H9 (cell line): ENCODE measurements around the gene AGPAT1. TPM values are rescaled to one million over a fixed set of nuclear protein-coding genes. Genes with fewer than 3 reads are reported as not detected.
"Not testable (repeated sequence)": the region's sequence is repeated elsewhere in the genome, so short reads cannot be mapped to it uniquely, and the experiment has no call there.

Source experiments
- DNase-seq: peaks from one replicate; pipeline ENCODE4 v3.0.0-alpha.2; 2017
- H2AFZ ChIP-seq: one replicate; pipeline ENCODE4 v1.6.1; 2013; ENCODE audit warnings: mild to moderate bottlenecking, low read length, control low read depth, moderate library complexity
- H2AK5ac ChIP-seq: 2 replicates; pipeline ENCODE4 v1.6.1; 2013; ENCODE audit warnings: low read length, control low read depth, mixed read lengths; ENCODE audit not compliant: insufficient read length
- H2BK120ac ChIP-seq: one replicate; pipeline ENCODE4 v1.6.1; 2013; ENCODE audit warnings: low read depth, mild to moderate bottlenecking, low read length, control low read depth, inconsistent platforms; ENCODE audit not compliant: poor library complexity, severe bottlenecking
- H2BK12ac ChIP-seq: 2 replicates; pipeline ENCODE4 v1.6.1; 2013; ENCODE audit warnings: low read length, control low read depth, mixed read lengths, low read depth; ENCODE audit not compliant: insufficient read length
- H2BK15ac ChIP-seq: 2 replicates; pipeline ENCODE4 v1.6.1; 2013; ENCODE audit warnings: low read depth, low read length, control low read depth
- H2BK20ac ChIP-seq: one replicate; pipeline ENCODE4 v1.6.1; 2013; ENCODE audit warnings: low read depth, mild to moderate bottlenecking, low read length, control low read depth, inconsistent platforms; ENCODE audit not compliant: poor library complexity, severe bottlenecking
- H2BK5ac ChIP-seq: 2 replicates; pipeline ENCODE4 v1.6.1; 2013; ENCODE audit warnings: low read length, control low read depth, mixed read lengths; ENCODE audit not compliant: insufficient read length
- H3K14ac ChIP-seq: 2 replicates; pipeline ENCODE4 v1.6.1; 2013; ENCODE audit warnings: low read length, control low read depth; ENCODE audit not compliant: insufficient read depth
- H3K18ac ChIP-seq: 2 replicates; pipeline ENCODE4 v1.6.1; 2013; ENCODE audit warnings: low read depth, mild to moderate bottlenecking, mixed read lengths, low read length, control low read depth; ENCODE audit not compliant: insufficient read length
- H3K23ac ChIP-seq: 2 replicates; pipeline ENCODE4 v1.6.1; 2013; ENCODE audit warnings: low read length, control low read depth, mixed read lengths, low read depth; ENCODE audit not compliant: insufficient read length
- H3K23me2 ChIP-seq: 2 replicates; pipeline ENCODE4 v1.6.1; 2013; ENCODE audit warnings: low read depth, mild to moderate bottlenecking, mixed read lengths, low read length, control low read depth; ENCODE audit not compliant: insufficient read length, poor library complexity, severe bottlenecking
- H3K27ac ChIP-seq: 2 replicates; pipeline ENCODE4 v1.5.1; 2013; ENCODE audit warnings: low read length, control low read depth, mixed read lengths, low read depth; ENCODE audit not compliant: insufficient read length
- H3K27me3 ChIP-seq: 2 replicates; pipeline ENCODE4 v1.6.1; 2013; ENCODE audit warnings: low read length, control low read depth, inconsistent platforms; ENCODE audit not compliant: insufficient read depth
- H3K4ac ChIP-seq: 2 replicates; pipeline ENCODE4 v1.6.1; 2013; ENCODE audit warnings: low read depth, mild to moderate bottlenecking, control low read depth, inconsistent platforms, low read length, moderate library complexity
- H3K4me1 ChIP-seq: 2 replicates; pipeline ENCODE4 v1.6.1; 2013; ENCODE audit warnings: low read length, control low read depth, inconsistent platforms; ENCODE audit not compliant: insufficient read depth
- H3K4me2 ChIP-seq: 2 replicates; pipeline ENCODE4 v1.6.1; 2013; ENCODE audit warnings: low read length, control low read depth, mixed read lengths; ENCODE audit not compliant: insufficient read length, insufficient read depth
- H3K56ac ChIP-seq: 2 replicates; pipeline ENCODE4 v1.6.1; 2013; ENCODE audit warnings: low read depth, mild to moderate bottlenecking, mixed read lengths, low read length, control low read depth; ENCODE audit not compliant: insufficient read length
- H3K79me1 ChIP-seq: 2 replicates; pipeline ENCODE4 v1.6.1; 2013; ENCODE audit warnings: low read depth, mild to moderate bottlenecking, moderate library complexity, low read length, control low read depth, inconsistent platforms; ENCODE audit not compliant: insufficient read depth, poor library complexity, severe bottlenecking
- H3K79me2 ChIP-seq: 2 replicates; pipeline ENCODE4 v1.6.1; 2013; ENCODE audit warnings: low read length, control low read depth, inconsistent platforms; ENCODE audit not compliant: insufficient read depth
- H3K9ac ChIP-seq: 2 replicates; pipeline ENCODE4 v1.6.1; 2013; ENCODE audit warnings: low read length, control low read depth, mixed read lengths; ENCODE audit not compliant: insufficient read length; ENCODE audit errors: extremely low read depth
- H3K9me3 ChIP-seq: one replicate; pipeline ENCODE4 v1.6.1; 2013; ENCODE audit warnings: low read depth, low read length, inconsistent platforms; ENCODE audit not compliant: control insufficient read depth
- H3T11ph ChIP-seq: one replicate; pipeline ENCODE4 v1.6.1; 2013; ENCODE audit warnings: mild to moderate bottlenecking, low read length, control low read depth, inconsistent platforms
- H4K20me1 ChIP-seq: one replicate; pipeline ENCODE4 v1.6.1; 2013; ENCODE audit not compliant: control insufficient read depth, insufficient read length, insufficient read depth
- H4K5ac ChIP-seq: 2 replicates; pipeline ENCODE4 v1.6.1; 2013; ENCODE audit warnings: low read depth, mild to moderate bottlenecking, mixed read lengths, low read length, control low read depth; ENCODE audit not compliant: insufficient read length
- H4K8ac ChIP-seq: replicated peaks from 2 replicates; pipeline ENCODE4 v1.6.1; 2013; ENCODE audit warnings: low read length, control low read depth, mixed read lengths, low read depth; ENCODE audit not compliant: insufficient read length
- H4K91ac ChIP-seq: 2 replicates; pipeline ENCODE4 v1.6.1; 2013; ENCODE audit warnings: low read depth, mild to moderate bottlenecking, moderate library complexity, mixed read lengths, low read length, control low read depth; ENCODE audit not compliant: insufficient read length
- H3K27ac Mint-ChIP-seq, 3 experiments: 2 replicates in 2 of 3; 3 replicates in 1 of 3; pipeline ENCODE4 v1.8.0; 2020 to 2021; ENCODE audit warnings: mixed read lengths in 3 of 3, mild to moderate bottlenecking in 1 of 3, moderate library complexity in 1 of 3
- H3K27me3 Mint-ChIP-seq: 2 replicates; pipeline ENCODE4 v1.8.0; 2021; ENCODE audit warnings: low read depth, mild to moderate bottlenecking, moderate library complexity, mixed read lengths
- H3K36me3 Mint-ChIP-seq, 3 experiments: 2 replicates in 2 of 3; 3 replicates in 1 of 3; pipeline ENCODE4 v1.8.0; 2020 to 2021; ENCODE audit warnings: low read depth in 3 of 3, mixed read lengths in 3 of 3; ENCODE audit not compliant: insufficient read depth in 1 of 3
- H3K4me1 Mint-ChIP-seq, 2 experiments: 2 replicates each; pipeline ENCODE4 v1.8.0; 2020; ENCODE audit warnings: mixed read lengths in 2 of 2
- H3K4me3 Mint-ChIP-seq, 2 experiments: 2 replicates in 1 of 2; 3 replicates in 1 of 2; pipeline ENCODE4 v1.8.0; 2020 to 2021; ENCODE audit warnings: mild to moderate bottlenecking in 2 of 2, mixed read lengths in 2 of 2, moderate library complexity in 1 of 2
- H3K9me3 Mint-ChIP-seq, 2 experiments: 2 replicates in 1 of 2; 3 replicates in 1 of 2; pipeline ENCODE4 v1.8.0; 2020; ENCODE audit warnings: mild to moderate bottlenecking in 2 of 2, mixed read lengths in 2 of 2, moderate library complexity in 1 of 2
- WGBS: extraction: QIAGEN DNeasy Blood & Tissue Kit; methylation state at CpG from one replicate; pipeline ENCODE4 v1.1.7; 2013; ENCODE audit warnings: missing lambda C conversion rate, low lambda C conversion rate, mixed read lengths; ENCODE audit not compliant: insufficient read length; ENCODE audit errors: extremely low coverage; 5-methylcytosine and 5-hydroxymethylcytosine counted together
- total RNA-seq: library from RNA; stranded (reverse); gene quantifications from 2 replicates; pipeline ENCODE4 v1.2.1, GENCODE V29; 2021
- TF ChIP-seq, protein P1 (sequence below): fragments of 200-600 bp; sonication (generic); conservative IDR thresholded peaks from 3 replicates; pipeline ENCODE4 v1.8.0; 2021; ENCODE audit warnings: antibody characterized with exemption, mild to moderate bottlenecking

AGPAT1 gene
- total RNA-seq, 1 experiment from 2014 or later: 89.5 TPM

- Histone ChIP-seq H3T11ph (no peak overlapping the region), H2BK12ac (no peak overlapping the region), H3K4me1 (peaks cover 8% of the 10 kb centered on the region), H3K14ac (no peak overlapping the region), H3K9ac (no peak overlapping the region), H4K8ac (no peak overlapping the region), H3K79me1 (no peaks in the 10 kb centered on the region), H4K5ac (no peak overlapping the region), H3K79me2 (no peaks in the 10 kb centered on the region), H3K4ac (no peak overlapping the region), H2BK15ac (no peak overlapping the region), H2AFZ (no peak overlapping the region), H3K27ac (no peak overlapping the region), H3K4me2 (no peak overlapping the region), H3K23ac (no peak overlapping the region), H3K18ac (no peak overlapping the region), H3K27me3 (no peaks in the 10 kb centered on the region; the same call in 1 of the 2 replicates), H2BK120ac (no peak overlapping the region), H2AK5ac (no peak overlapping the region), H2BK5ac (no peak overlapping the region), H4K20me1 (no peaks in the 10 kb centered on the region), H3K56ac (no peak overlapping the region), H3K23me2 (peaks cover 17% of the 10 kb centered on the region), H4K91ac (no peak overlapping the region), H2BK20ac (no peak overlapping the region), H3K9me3 (no peaks in the 10 kb centered on the region)
- WGBS: no CpG with 5 or more reads among the region's 1 CpG
- Mint-ChIP-seq H3K27ac (peak overlapping the region in 2 of 3 experiments; percentile 32 to 45; a peak in 4 of 7 replicates), H3K36me3 (peaks cover 0 to 8% (median 3%) of the 10 kb centered on the region in 3 experiments; a peak in 2 of 7 replicates), H3K27me3 (peaks cover 2% of the 10 kb centered on the region; the same call in 1 of the 2 replicates), H3K4me1 (peaks cover 23 to 44% of the 10 kb centered on the region in 2 experiments), H3K4me3 (0 out of 5 replicates have a peak overlapping the region, but pooled peaks of 1 of the 2 experiments have one; percentile 7), H3K9me3 (no peaks in the 10 kb centered on the region; a peak in 1 of 5 replicates)
- no peak for DNase-seq
- TF ChIP-seq, protein P1, sequence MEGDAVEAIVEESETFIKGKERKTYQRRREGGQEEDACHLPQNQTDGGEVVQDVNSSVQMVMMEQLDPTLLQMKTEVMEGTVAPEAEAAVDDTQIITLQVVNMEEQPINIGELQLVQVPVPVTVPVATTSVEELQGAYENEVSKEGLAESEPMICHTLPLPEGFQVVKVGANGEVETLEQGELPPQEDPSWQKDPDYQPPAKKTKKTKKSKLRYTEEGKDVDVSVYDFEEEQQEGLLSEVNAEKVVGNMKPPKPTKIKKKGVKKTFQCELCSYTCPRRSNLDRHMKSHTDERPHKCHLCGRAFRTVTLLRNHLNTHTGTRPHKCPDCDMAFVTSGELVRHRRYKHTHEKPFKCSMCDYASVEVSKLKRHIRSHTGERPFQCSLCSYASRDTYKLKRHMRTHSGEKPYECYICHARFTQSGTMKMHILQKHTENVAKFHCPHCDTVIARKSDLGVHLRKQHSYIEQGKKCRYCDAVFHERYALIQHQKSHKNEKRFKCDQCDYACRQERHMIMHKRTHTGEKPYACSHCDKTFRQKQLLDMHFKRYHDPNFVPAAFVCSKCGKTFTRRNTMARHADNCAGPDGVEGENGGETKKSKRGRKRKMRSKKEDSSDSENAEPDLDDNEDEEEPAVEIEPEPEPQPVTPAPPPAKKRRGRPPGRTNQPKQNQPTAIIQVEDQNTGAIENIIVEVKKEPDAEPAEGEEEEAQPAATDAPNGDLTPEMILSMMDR: no peak
These were observed 29.6 kb downstream of the AGPAT1 start for GRCh38 chr6:32146287-32146686.

DNA sequence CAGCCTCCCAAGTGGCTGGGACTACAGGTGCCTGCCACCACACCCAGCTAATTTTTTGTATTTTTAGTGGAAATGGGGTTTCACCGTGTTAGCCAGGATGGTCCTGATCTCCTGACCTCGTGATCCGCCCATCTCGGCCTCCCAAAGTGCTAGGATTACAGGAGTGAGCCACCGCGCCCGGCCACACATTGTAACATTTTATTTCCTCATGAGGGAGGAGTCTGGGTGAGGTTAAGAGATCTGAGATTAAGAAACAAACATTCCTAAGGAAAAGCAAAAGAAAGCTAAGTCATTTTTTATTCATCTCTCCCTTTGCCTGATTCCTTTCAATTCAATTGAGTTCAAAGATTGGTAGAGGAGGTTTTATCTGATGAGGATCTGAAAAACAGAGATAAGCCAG lies 31.6 kb downstream of the AGPAT1 start:
- not testable (repeated sequence) for H4K20me1 ChIP-seq, H2BK20ac ChIP-seq, H3K79me1 ChIP-seq, H2BK120ac ChIP-seq, H3K36me3 Mint-ChIP-seq, DNase-seq, H3K56ac ChIP-seq, H3K4me1 ChIP-seq, H3K79me2 ChIP-seq, H3K27me3 ChIP-seq, H3K27ac ChIP-seq, H3K9ac ChIP-seq, H2BK5ac ChIP-seq, H3K4ac ChIP-seq, H3K14ac ChIP-seq, H3K23ac ChIP-seq, H2AK5ac ChIP-seq, H3K18ac ChIP-seq, H3K9me3 Mint-ChIP-seq, H3K27me3 Mint-ChIP-seq, H2BK12ac ChIP-seq, H2AFZ ChIP-seq, H3K9me3 ChIP-seq, H4K91ac ChIP-seq, H3K4me3 Mint-ChIP-seq, H4K5ac ChIP-seq, H4K8ac ChIP-seq, H3T11ph ChIP-seq, H3K27ac Mint-ChIP-seq, H2BK15ac ChIP-seq, H3K4me2 ChIP-seq
- peaks cover 13 to 30% of the 10 kb centered on the region in 2 experiments for H3K4me1 Mint-ChIP-seq
- peaks cover 10% of the 10 kb centered on the region for H3K23me2 ChIP-seq
- WGBS: no CpG with 5 or more reads among the region's 7 CpGs
